Liver (tissue), 9 donors: ENCODE measurements around the gene CDK5RAP3. TPM values are rescaled to one million over a fixed set of nuclear protein-coding genes. Genes with fewer than 3 reads are reported as not detected.

Source experiments
- DNase-seq: peaks from one replicate; pipeline ENCODE4 v3.0.0-alpha.2; 2017; ENCODE audit warnings: low spot score
- H3K27ac ChIP-seq, 2 donors: one replicate each; pipeline ENCODE4 v1.7.0; 2013; ENCODE audit warnings: inconsistent platforms in 2 of 2, low read length in 2 of 2, control low read depth in 1 of 2, low read depth in 1 of 2, mild to moderate bottlenecking in 1 of 2
- H3K27me3 ChIP-seq, 4 donors: one replicate each; pipeline versions ENCODE4 v1.6.1 to v1.7.0; 2013; ENCODE audit warnings: low read length in 3 of 4, inconsistent platforms in 1 of 4, mild to moderate bottlenecking in 1 of 4, moderate library complexity in 1 of 4; ENCODE audit not compliant: control insufficient read depth in 4 of 4, insufficient read depth in 4 of 4
- H3K36me3 ChIP-seq, 4 donors: one replicate each; pipeline versions ENCODE4 v1.6.1 to v1.7.0; 2013; ENCODE audit warnings: low read length in 3 of 4, mild to moderate bottlenecking in 3 of 4, low read depth in 1 of 4, moderate library complexity in 1 of 4; ENCODE audit not compliant: control insufficient read depth in 4 of 4, insufficient read depth in 3 of 4
- H3K4me1 ChIP-seq, 4 donors: one replicate each; pipeline versions ENCODE4 v1.6.1 to v1.7.0; 2013; ENCODE audit warnings: low read length in 3 of 4, mild to moderate bottlenecking in 3 of 4, moderate library complexity in 1 of 4; ENCODE audit not compliant: control insufficient read depth in 4 of 4, insufficient read depth in 4 of 4
- H3K4me3 ChIP-seq, 3 donors: one replicate each; pipeline versions ENCODE4 v1.6.1 to v1.7.0; 2013; ENCODE audit warnings: low read length in 3 of 3, control low read depth in 1 of 3, low read depth in 1 of 3, mild to moderate bottlenecking in 1 of 3
- H3K9ac ChIP-seq, 2 donors: one replicate each; pipeline ENCODE4 v1.7.0; 2013; ENCODE audit warnings: low read length in 2 of 2, mild to moderate bottlenecking in 2 of 2, moderate library complexity in 2 of 2, control low read depth in 1 of 2, low read depth in 1 of 2
- H3K9me3 ChIP-seq, 4 donors: one replicate each; pipeline versions ENCODE4 v1.6.1 to v1.7.0; 2013; ENCODE audit warnings: low read length in 3 of 4; ENCODE audit not compliant: control insufficient read depth in 4 of 4
- EGR1 ChIP-seq, 2 donors: IDR thresholded peaks; 2 replicates each; pipeline ENCODE4 v1.6.1; 2016 to 2018; ENCODE audit warnings: antibody characterized with exemption in 2 of 2, low read depth in 2 of 2
- FOXA1 ChIP-seq: IDR thresholded peaks from 2 replicates; pipeline ENCODE4 v1.6.1; 2016; ENCODE audit warnings: antibody characterized with exemption
- FOXA2 ChIP-seq: IDR thresholded peaks from 2 replicates; pipeline ENCODE4 v1.6.1; 2016; ENCODE audit warnings: antibody characterized with exemption
- GABPA ChIP-seq, 2 donors: IDR thresholded peaks in 1 of 2; conservative IDR thresholded peaks in 1 of 2; 2 replicates each; pipeline ENCODE4 v1.6.1; 2016; ENCODE audit warnings: antibody characterized with exemption in 2 of 2, mild to moderate bottlenecking in 1 of 2, moderate library complexity in 1 of 2
- HNF4A ChIP-seq, 2 donors: conservative IDR thresholded peaks; 2 replicates each; pipeline ENCODE4 v1.6.1; 2016; ENCODE audit warnings: antibody characterized with exemption in 2 of 2, mild to moderate bottlenecking in 2 of 2
- HNF4G ChIP-seq: IDR thresholded peaks from 2 replicates; pipeline ENCODE4 v1.6.1; 2016; ENCODE audit warnings: antibody characterized with exemption
- JUND ChIP-seq, 2 donors: IDR thresholded peaks; 2 replicates each; pipeline ENCODE4 v1.6.1; 2016; ENCODE audit warnings: antibody characterized with exemption in 2 of 2
- NR2F2 ChIP-seq: IDR thresholded peaks from 2 replicates; pipeline ENCODE4 v1.6.1; 2016; ENCODE audit warnings: antibody characterized with exemption
- RAD21 ChIP-seq, 2 donors: IDR thresholded peaks; 2 replicates each; pipeline ENCODE4 v1.6.1; 2016; ENCODE audit warnings: antibody characterized with exemption in 2 of 2, mild to moderate bottlenecking in 2 of 2
- RXRA ChIP-seq, 2 donors: IDR thresholded peaks; 2 replicates each; pipeline ENCODE4 v1.6.1; 2017 to 2018; ENCODE audit warnings: antibody characterized with exemption in 2 of 2, mild to moderate bottlenecking in 1 of 2
- SP1 ChIP-seq: IDR thresholded peaks from 2 replicates; pipeline ENCODE4 v1.6.1; 2018; ENCODE audit warnings: antibody characterized with exemption, mild to moderate bottlenecking
- TAF1 ChIP-seq: conservative IDR thresholded peaks from 2 replicates; pipeline ENCODE4 v1.6.1; 2016; ENCODE audit warnings: antibody characterized with exemption, mild to moderate bottlenecking
- YY1 ChIP-seq: IDR thresholded peaks from 2 replicates; pipeline ENCODE4 v1.6.1; 2016; ENCODE audit warnings: antibody characterized with exemption, mild to moderate bottlenecking
- WGBS: extraction: QIAGEN DNeasy Blood & Tissue Kit; methylation state at CpG from one replicate; pipeline ENCODE4 v1.1.7; 2013; 5-methylcytosine and 5-hydroxymethylcytosine counted together
- polyA plus RNA-seq, 2 donors: library from polyadenylated mRNA; stranded (reverse) in 1 of 2; unstranded in 1 of 2; fragments of 200-250 nt in 1 of 2; fragments of >200 nt in 1 of 2; fragmentation: Nextera tagmentation in 1 of 2; extraction: Ambion mirVana in 1 of 2; gene quantifications; one replicate each; pipeline versions ENCODE4 v1.2.1 to v1.2.3, GENCODE V29; 2013 to 2015
- total RNA-seq, 2 donors: library from RNA; depleted of rRNA; stranded (reverse); fragments of >200 nt; gene quantifications; one replicate each; pipeline ENCODE4 v1.2.3, GENCODE V29; 2014
- TF ChIP-seq, protein P1 (sequence below): IDR thresholded peaks from 2 replicates; pipeline ENCODE4 v1.6.1; 2016; ENCODE audit warnings: antibody characterized with exemption
- TF ChIP-seq, protein P2 (sequence below): IDR thresholded peaks from 2 replicates; pipeline ENCODE4 v1.6.1; 2016; ENCODE audit warnings: antibody characterized with exemption
- TF ChIP-seq, protein P3 (sequence below): IDR thresholded peaks from 2 replicates; pipeline ENCODE4 v1.6.1; 2016; ENCODE audit warnings: antibody characterized with exemption, mild to moderate bottlenecking
- TF ChIP-seq, protein P4 (sequence below): fragments of 150-350 bp; IDR thresholded peaks from 2 replicates; pipeline ENCODE4 v1.5.1; 2017; ENCODE audit warnings: improper control_type of control experiment, low read depth, low read length; ENCODE audit not compliant: missing input control
- donor health status: healthy.
- donor health status: healthy.
- donor health status: healthy.
- donor health status: healthy.
- donor health status: healthy.

Gene CDK5RAP3
- total and polyA plus RNA-seq, 4 donors, result 44.6 to 120 (median 74.7) TPM

DNA sequence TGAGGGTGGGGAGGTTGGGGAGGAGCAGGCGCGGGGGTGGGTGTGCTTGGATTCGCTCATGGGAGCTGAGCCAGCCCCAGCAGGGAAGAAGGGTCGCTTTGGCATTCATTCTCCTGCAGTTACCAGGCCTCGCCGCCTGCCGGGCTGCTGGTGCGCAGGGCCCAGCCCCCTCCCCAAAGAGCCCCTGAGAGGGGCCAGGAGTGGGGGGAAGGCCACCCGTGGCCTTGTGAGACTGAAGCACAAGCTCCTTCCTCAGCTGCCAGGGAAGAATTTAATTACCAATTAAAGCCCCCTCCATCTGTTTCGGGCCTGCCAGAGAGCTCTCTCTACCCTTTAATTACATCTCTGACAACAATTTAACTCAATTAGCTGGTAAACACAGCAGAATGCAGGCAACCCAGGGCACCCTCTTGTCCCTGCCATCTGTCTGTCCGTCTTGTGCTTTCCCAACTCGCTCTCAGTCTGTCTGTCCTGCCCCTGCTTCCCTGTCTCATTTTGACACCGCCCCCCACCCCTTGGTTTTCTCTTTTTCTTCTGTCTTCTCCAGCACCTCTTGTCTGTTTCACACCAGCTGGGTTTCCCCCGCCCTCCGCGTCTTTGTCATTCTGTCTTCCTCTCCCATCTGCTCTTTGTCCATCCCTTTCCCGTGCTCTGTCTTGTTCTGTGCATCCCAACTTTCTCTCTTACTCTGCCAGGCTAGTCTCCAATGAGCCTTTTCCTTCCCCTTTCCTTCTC, 32.7 kb downstream of the CDK5RAP3 start:
- 74% methylated on average over 17 of the region's 17 CpGs for WGBS
- no peak for DNase-seq

DNA sequence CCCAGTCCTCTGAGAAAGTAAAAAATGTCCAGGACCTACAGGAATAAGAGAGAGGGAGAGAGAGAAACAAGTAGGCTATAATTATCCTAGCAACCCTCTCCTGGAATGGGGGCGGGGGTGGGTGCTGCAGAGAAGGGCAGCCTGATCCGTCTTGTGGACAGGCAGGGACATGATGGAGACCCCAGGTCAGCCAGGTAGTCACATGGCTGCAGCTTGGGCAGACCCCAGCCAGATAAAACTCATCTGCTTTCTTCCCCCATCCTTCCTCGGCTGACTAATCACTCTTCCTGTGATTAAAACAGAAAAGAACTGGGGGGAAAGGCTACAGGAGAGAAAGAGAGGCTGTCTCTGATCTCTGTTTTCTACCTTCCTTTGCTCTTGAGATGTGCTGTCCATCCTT, 34.1 kb downstream of the CDK5RAP3 start:
- Histone ChIP-seq H3K9me3 (no peaks in the 10 kb centered on the region), H3K36me3 (no peaks in the 10 kb centered on the region), H3K4me1 (peaks cover 0 to 2% (median 0%) of the 10 kb centered on the region in 4 donors), H3K27me3 (no peaks in the 10 kb centered on the region), H3K4me3 (no peak overlapping the region), H3K9ac (no peak overlapping the region), H3K27ac (no peak overlapping the region)
- 57% methylated on average over 3 of the region's 3 CpGs for WGBS
- DNase-seq, result no peak
- TF ChIP-seq TAF1 (no peak), FOXA1 (no peak), NR2F2 (no peak)

More for the DNA sequence above, 32.7 kb downstream of the CDK5RAP3 start:
- no peaks in the 10 kb centered on the region for H3K27me3 ChIP-seq
- no peak overlapping the region for H3K4me3 ChIP-seq
- TF ChIP-seq RXRA (IDR thresholded peaks at IDR 0.05) (no peak), FOXA2 (no peak), TAF1 (no peak), RAD21 (IDR thresholded peaks at IDR 0.05) (no peak), JUND (IDR thresholded peaks at IDR 0.05) (no peak), GABPA (IDR thresholded peaks at IDR 0.05 in 1 of 2, conservative IDR thresholded peaks at IDR 0.05 in 1 of 2) (no peak), SP1 (no peak)
- TF ChIP-seq, protein P1, sequence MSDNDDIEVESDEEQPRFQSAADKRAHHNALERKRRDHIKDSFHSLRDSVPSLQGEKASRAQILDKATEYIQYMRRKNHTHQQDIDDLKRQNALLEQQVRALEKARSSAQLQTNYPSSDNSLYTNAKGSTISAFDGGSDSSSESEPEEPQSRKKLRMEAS, result no peak
- TF ChIP-seq, protein P2, sequence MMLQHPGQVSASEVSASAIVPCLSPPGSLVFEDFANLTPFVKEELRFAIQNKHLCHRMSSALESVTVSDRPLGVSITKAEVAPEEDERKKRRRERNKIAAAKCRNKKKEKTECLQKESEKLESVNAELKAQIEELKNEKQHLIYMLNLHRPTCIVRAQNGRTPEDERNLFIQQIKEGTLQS, result no peak
- H3K9ac ChIP-seq, result no peak overlapping the region
- H3K9me3 ChIP-seq, result no peaks in the 10 kb centered on the region
- H3K36me3 ChIP-seq, result no peaks in the 10 kb centered on the region
- no peak overlapping the region for H3K27ac ChIP-seq
- peaks cover 0 to 2% (median 0%) of the 10 kb centered on the region in 4 donors for H3K4me1 ChIP-seq

DNA sequence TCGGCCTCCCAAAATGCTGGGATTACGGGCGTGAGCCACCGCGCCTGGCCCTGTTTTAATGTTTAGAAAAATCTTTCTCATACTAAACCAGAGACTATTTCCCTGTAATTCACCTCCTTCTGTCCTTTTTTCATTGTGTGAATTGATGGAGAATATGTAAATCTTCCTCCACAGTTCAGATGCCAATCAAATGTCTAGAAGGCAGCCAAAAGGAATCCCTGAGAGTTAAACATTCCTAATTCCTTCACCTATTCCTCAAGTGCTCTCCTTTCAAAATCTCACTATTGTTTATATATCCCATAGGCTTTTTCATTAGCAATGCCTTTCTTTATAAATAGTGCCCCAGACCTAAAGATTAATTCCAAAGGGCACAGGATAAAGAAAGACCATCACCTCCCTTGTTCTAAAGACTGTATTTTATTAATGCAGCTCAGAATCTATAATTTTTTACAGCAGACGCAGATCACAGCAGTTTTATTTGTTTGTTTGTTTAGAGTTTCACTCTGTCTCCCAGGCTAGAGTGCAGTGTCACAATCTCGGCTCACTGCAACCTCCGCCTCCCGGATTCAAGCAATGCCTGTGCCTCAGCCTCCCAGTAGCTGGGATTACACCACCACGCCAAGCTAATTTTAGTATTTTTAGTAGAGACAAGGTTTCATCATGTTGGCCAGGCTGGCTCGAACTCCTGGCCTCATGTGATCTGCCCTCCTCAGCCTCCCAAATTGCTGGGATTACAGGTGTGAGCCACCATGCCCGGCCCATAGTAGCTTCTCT, 36.2 kb downstream of the CDK5RAP3 start:
- Histone ChIP-seq H3K27ac (no peak overlapping the region), H3K9ac (no peak overlapping the region), H3K4me3 (no peak overlapping the region), H3K27me3 (peaks cover 0 to 6% (median 0%) of the 10 kb centered on the region in 4 donors), H3K36me3 (no peaks in the 10 kb centered on the region), H3K9me3 (no peaks in the 10 kb centered on the region), H3K4me1 (peaks cover 1 to 11% (median 7%) of the 10 kb centered on the region in 4 donors)
- no peak for DNase-seq
- 75% methylated on average over 12 of the region's 12 CpGs for WGBS
- TF ChIP-seq NR2F2 (no peak), FOXA1 (no peak), JUND (IDR thresholded peaks at IDR 0.05) (no peak), TAF1 (no peak), RXRA (IDR thresholded peaks at IDR 0.05) (no peak), HNF4A (conservative IDR thresholded peaks at IDR 0.05) (no peak), EGR1 (IDR thresholded peaks at IDR 0.05; ENCODE audit: low read depth in 2 of 2) (no peak), GABPA (IDR thresholded peaks at IDR 0.05 in 1 of 2, conservative IDR thresholded peaks at IDR 0.05 in 1 of 2) (no peak), HNF4G (no peak), RAD21 (IDR thresholded peaks at IDR 0.05) (no peak), FOXA2 (no peak), SP1 (no peak), YY1 (no peak)
- TF ChIP-seq, protein P2, result no peak
- TF ChIP-seq, protein P3, sequence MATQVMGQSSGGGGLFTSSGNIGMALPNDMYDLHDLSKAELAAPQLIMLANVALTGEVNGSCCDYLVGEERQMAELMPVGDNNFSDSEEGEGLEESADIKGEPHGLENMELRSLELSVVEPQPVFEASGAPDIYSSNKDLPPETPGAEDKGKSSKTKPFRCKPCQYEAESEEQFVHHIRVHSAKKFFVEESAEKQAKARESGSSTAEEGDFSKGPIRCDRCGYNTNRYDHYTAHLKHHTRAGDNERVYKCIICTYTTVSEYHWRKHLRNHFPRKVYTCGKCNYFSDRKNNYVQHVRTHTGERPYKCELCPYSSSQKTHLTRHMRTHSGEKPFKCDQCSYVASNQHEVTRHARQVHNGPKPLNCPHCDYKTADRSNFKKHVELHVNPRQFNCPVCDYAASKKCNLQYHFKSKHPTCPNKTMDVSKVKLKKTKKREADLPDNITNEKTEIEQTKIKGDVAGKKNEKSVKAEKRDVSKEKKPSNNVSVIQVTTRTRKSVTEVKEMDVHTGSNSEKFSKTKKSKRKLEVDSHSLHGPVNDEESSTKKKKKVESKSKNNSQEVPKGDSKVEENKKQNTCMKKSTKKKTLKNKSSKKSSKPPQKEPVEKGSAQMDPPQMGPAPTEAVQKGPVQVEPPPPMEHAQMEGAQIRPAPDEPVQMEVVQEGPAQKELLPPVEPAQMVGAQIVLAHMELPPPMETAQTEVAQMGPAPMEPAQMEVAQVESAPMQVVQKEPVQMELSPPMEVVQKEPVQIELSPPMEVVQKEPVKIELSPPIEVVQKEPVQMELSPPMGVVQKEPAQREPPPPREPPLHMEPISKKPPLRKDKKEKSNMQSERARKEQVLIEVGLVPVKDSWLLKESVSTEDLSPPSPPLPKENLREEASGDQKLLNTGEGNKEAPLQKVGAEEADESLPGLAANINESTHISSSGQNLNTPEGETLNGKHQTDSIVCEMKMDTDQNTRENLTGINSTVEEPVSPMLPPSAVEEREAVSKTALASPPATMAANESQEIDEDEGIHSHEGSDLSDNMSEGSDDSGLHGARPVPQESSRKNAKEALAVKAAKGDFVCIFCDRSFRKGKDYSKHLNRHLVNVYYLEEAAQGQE, result no peak
- TF ChIP-seq, protein P4, sequence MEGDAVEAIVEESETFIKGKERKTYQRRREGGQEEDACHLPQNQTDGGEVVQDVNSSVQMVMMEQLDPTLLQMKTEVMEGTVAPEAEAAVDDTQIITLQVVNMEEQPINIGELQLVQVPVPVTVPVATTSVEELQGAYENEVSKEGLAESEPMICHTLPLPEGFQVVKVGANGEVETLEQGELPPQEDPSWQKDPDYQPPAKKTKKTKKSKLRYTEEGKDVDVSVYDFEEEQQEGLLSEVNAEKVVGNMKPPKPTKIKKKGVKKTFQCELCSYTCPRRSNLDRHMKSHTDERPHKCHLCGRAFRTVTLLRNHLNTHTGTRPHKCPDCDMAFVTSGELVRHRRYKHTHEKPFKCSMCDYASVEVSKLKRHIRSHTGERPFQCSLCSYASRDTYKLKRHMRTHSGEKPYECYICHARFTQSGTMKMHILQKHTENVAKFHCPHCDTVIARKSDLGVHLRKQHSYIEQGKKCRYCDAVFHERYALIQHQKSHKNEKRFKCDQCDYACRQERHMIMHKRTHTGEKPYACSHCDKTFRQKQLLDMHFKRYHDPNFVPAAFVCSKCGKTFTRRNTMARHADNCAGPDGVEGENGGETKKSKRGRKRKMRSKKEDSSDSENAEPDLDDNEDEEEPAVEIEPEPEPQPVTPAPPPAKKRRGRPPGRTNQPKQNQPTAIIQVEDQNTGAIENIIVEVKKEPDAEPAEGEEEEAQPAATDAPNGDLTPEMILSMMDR, result no peak
- TF ChIP-seq, protein P1, result no peak
